ENCODE data around the gene ENDOU. TPM values are rescaled to one million over a fixed set of nuclear protein-coding genes. Genes with fewer than 3 reads are reported as not detected.

Gene ENDOU
- total RNA-seq, 1 donor from 2014 or later: not detected

DNA sequence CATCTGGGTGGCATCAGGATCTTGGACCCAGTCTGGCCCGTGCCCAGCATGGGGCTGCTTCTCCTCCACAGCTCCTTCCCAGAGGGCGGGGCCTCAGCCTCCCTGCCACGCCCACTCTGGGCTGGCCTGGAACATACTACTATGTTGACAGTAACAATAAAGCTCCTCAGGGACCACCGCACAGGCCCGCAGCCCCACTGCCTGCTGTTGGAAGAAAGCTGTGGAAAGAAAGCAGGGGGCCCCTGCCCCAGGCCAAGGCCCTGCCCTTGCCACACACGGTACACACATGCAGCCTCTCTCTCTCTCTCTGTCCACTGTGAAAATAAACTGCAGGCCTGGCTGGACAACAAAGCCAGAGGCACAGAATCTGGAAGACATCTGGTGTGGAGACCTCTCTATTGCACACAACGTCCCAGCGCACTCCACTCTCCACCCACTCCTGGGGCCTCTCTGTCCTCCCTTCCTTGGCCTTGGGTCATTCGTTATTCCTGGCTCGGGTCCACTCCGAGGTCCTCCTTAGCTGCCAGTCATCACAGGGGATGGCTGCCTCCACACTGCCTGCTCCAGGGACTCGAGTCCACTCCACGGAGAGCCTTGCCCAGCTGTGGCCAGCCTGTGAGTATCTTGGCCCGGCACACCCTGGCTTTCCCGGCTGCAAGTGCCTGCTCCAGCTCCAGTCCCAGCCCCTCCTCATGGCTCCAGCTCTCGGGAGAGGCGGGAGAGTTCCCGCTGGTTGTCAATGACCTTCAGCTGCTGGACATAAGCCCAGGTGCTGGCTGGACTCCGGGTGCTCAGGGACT, 11.8 kb upstream of the ENDOU start:
- H3K36me3 Mint-ChIP-seq (ENCODE audit: low read depth): no peaks in the 10 kb centered on the region
- no peak for DNase-seq (ENCODE audit: low spot score)
- H3K27ac Mint-ChIP-seq (ENCODE audit: unreplicated experiment): peak overlapping the region; percentile 89
- no peaks in the 10 kb centered on the region for H3K9me3 Mint-ChIP-seq (ENCODE audit: low read depth)
- peak; percentile 1 for TF ChIP-seq CTCF (IDR thresholded peaks at IDR 0.05)
- H3K4me1 Mint-ChIP-seq (ENCODE audit: low read depth): peaks cover 28% of the 10 kb centered on the region
- H3K4me3 Mint-ChIP-seq (ENCODE audit: unreplicated experiment): peak overlapping the region; percentile 54
- H3K27me3 Mint-ChIP-seq (ENCODE audit: low read depth): peaks cover 2% of the 10 kb centered on the region

DNA sequence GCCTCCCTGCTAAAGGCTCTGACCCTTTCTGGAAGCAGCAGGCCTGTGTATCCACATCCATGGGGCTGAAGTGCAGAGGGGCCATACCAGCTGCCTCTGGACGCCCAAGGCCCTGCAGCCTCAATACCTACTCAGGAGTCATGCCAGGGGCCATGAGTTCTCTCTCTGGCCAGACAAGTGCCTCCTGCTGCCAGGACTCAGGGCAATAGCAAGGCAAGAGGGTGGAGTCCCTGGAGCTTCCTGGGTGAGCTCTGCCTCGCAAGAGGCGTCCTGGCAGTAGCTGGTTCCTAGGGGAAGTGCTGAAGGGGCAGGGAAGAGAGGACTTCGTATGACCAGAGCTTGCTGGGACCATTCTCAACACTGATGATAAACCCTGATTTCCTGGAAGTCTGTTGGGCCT, 10.9 kb upstream of the ENDOU start:
- H3K36me3 Mint-ChIP-seq (ENCODE audit: low read depth): no peaks in the 10 kb centered on the region
- no peaks in the 10 kb centered on the region for H3K9me3 Mint-ChIP-seq (ENCODE audit: low read depth)
- H3K4me1 Mint-ChIP-seq (ENCODE audit: low read depth): peaks cover 23% of the 10 kb centered on the region
- H3K27ac Mint-ChIP-seq (ENCODE audit: unreplicated experiment): no peak overlapping the region
- H3K4me3 Mint-ChIP-seq (ENCODE audit: unreplicated experiment): no peak overlapping the region
- TF ChIP-seq CTCF (IDR thresholded peaks at IDR 0.05): no peak
- H3K27me3 Mint-ChIP-seq (ENCODE audit: low read depth): peaks cover 2% of the 10 kb centered on the region
- no peak for DNase-seq (ENCODE audit: low spot score)

DNA sequence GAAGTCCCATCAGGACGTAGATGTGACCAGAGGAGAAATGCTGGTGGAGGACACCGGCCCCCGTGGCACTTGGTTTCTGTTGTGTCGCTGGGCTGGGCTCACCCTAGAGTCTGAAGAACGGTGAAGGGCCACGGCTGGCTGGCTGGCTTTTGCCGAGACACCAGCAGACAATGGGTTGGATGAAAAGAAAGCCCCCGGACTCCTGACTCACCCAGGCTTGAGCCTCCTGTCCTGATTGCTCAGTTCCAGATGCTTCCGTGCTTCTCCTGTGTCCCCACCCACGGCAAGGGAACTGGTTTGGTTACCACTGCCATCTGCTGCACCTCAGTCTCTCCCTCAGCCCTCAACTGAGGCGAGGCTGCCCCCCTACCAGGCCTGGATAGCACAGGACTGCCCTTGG, 10.4 kb upstream of the ENDOU start:
- H3K9me3 Mint-ChIP-seq (ENCODE audit: low read depth): no peaks in the 10 kb centered on the region
- no peak overlapping the region for H3K4me3 Mint-ChIP-seq (ENCODE audit: unreplicated experiment)
- no peak overlapping the region for H3K27ac Mint-ChIP-seq (ENCODE audit: unreplicated experiment)
- H3K36me3 Mint-ChIP-seq (ENCODE audit: low read depth): no peaks in the 10 kb centered on the region
- DNase-seq (ENCODE audit: low spot score): no peak
- H3K27me3 Mint-ChIP-seq (ENCODE audit: low read depth): peaks cover 2% of the 10 kb centered on the region
- peaks cover 20% of the 10 kb centered on the region for H3K4me1 Mint-ChIP-seq (ENCODE audit: low read depth)
- TF ChIP-seq CTCF (IDR thresholded peaks at IDR 0.05): no peak

DNA sequence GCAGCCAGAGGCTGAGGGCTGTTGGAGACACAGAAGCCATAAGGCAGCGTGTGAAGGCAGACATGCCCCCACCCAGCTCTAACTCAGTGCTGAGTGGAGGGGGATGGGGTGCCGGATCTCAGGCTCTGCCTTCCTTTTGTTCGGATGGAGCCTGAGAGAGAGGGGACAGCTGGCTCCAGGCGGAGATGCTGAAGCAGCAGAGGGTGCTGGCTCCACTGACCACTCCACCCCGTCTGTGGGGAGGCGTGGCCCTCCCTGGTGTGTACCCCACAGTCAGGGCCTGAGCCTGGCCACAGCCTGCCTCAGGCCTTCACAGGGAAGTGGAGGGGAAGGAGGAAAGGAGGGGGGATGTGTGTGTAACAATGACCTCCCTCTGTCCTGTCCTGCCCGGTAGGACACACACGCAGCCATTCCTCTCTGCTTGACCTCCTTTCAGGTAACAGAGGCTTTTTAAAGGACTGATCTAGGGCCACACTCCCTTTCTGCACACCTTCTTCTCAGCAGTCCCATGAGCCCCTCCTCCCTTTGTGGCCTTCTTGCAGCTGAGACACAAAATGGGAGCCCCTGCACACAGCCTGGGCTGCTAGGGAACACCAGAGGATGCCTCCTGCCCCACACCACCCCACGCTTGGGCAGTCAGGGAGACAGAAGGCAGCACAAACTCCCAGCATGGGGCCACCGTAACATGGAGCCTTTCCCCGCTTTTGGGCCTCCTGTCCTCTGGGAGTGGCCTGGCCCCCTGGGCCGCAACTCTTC, 9.6 kb upstream of the ENDOU start:
- Mint-ChIP-seq H3K4me1 (ENCODE audit: low read depth) (peaks cover 25% of the 10 kb centered on the region), H3K27ac (ENCODE audit: unreplicated experiment) (no peak overlapping the region), H3K4me3 (ENCODE audit: unreplicated experiment) (no peak overlapping the region), H3K27me3 (ENCODE audit: low read depth) (peaks cover 2% of the 10 kb centered on the region), H3K9me3 (ENCODE audit: low read depth) (no peaks in the 10 kb centered on the region), H3K36me3 (ENCODE audit: low read depth) (no peaks in the 10 kb centered on the region)
- no peak for TF ChIP-seq CTCF (IDR thresholded peaks at IDR 0.05)
- DNase-seq (ENCODE audit: low spot score): no peak

GRCh38 chr12:47733142-47733541, 7.9 kb upstream of the ENDOU start:
- H3K27ac Mint-ChIP-seq (ENCODE audit: unreplicated experiment): no peak overlapping the region
- H3K27me3 Mint-ChIP-seq (ENCODE audit: low read depth): peaks cover 2% of the 10 kb centered on the region
- peaks cover 34% of the 10 kb centered on the region for H3K4me1 Mint-ChIP-seq (ENCODE audit: low read depth)
- no peak for TF ChIP-seq CTCF (IDR thresholded peaks at IDR 0.05)
- no peaks in the 10 kb centered on the region for H3K9me3 Mint-ChIP-seq (ENCODE audit: low read depth)
- H3K36me3 Mint-ChIP-seq (ENCODE audit: low read depth): no peaks in the 10 kb centered on the region
- DNase-seq (ENCODE audit: low spot score): no peak
- no peak overlapping the region for H3K4me3 Mint-ChIP-seq (ENCODE audit: unreplicated experiment)
